ENCODE measurements around the gene YIPF5. TPM values are rescaled to one million over a fixed set of nuclear protein-coding genes. Genes with fewer than 3 reads are reported as not detected.

YIPF5 gene
- total RNA-seq, 1 experiment from 2014 or later = 123 TPM

GRCh38 chr5:144179226-144179625, 8.8 kb upstream of the YIPF5 start:
- no peak for DNase-seq (ENCODE audit: low read depth)

GRCh38 chr5:144177548-144177947, 7.1 kb upstream of the YIPF5 start:
- peak; percentile 36 for DNase-seq (ENCODE audit: low read depth)

GRCh38 chr5:144173766-144174165, 3.3 kb upstream of the YIPF5 start:
- DNase-seq (ENCODE audit: low read depth) = no peak

DNA sequence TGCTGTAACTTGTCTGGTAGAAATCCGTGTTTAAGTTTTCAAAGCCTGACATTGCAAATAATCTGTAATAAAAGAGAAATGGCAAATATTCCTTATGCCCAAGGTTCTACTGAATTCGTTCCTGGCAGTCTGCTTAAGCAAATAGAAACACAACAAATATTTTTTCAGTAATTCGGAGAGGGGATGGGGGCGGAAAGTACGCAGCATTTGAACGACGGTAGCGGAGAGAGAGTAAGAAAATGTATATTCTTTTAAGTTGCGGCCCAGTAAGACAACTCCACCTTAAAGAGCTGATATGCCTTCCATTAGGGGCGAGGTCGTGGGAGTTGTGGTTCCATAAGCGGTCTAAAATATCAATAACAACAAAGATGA, 569 bp downstream of the YIPF5 start:
- no peak for DNase-seq (ENCODE audit: low read depth)

DNA sequence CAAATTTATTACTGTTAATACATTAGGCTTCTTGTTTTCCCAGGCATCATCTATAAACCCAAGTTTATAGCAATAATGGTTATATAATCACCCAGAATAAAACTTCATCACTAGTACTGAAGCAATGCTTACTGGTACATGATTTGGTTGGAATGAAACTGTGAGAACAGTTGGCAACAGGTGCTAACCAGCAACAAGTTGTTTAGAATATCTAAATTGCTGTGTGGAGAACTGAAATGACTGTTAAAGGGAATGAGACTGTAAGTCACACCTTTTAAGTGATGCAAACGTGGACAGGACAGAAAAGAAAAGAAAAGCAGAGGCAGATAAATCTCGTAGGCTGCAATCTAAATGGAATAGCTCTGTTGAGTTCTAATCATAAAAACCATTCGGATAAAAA, 2.5 kb downstream of the YIPF5 start:
- DNase-seq (ENCODE audit: low read depth) = no peak

DNA sequence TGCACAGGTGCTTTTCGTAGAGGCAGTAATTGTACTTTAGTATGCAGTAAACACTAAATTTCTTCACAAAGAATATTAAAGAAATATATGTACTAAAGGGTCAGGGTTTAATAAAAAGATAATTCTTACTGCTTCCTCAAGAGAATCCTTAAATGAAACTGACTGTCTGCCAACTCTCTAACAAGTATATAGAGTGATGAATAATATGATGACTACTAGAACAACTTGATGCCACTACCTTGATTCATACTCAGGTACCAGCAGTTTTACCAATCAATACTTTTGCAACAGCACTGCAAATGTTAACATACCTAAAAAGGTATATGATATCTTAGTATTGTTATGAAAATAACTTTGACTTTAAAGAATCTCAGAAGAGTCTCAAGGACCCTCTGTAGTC, 3.8 kb downstream of the YIPF5 start:
- DNase-seq (ENCODE audit: low read depth) = no peak

DNA sequence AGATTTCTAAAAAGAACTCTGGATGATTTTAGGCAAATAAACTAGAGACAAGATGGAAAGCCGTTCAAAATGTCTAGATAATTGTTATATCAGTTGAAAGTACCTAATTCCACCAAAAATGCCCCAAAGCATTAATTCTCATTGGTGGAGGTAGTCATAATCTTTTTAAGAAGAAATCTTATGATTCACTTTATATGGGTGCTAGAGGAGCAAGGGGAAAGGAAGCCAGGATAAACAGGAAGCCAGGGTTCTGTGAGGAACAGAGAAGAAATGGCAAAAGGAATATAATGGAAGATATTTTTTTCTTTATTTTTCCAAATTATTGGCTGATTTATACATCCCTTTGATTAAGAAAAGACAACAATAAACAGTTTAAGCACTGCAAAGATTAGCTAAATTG, 7.8 kb downstream of the YIPF5 start:
- no peak for DNase-seq (ENCODE audit: low read depth)

GRCh38 chr5:144156767-144157171, 13.7 kb downstream of the YIPF5 start:
- DNase-seq (ENCODE audit: low read depth) = no peak

DNA sequence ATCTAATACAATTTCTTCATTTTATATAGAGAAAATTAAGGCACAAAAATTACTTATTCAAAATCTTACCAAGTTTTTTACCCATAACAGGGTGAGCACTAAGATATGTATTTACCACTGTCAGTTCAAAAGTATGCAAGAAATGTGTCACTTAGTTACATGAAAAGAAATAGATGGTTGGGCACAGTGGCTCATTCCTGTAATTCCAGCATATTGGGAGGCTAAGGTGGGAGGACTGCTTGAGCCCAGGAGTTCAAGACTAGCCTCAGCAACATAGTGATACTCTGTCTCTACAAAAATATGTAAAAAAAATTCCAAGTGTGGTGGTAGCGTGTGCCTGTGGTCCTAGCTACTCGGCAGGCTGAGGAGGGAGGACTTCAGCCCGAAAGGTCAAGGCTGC, 19.4 kb downstream of the YIPF5 start:
- DNase-seq (ENCODE audit: low read depth) = peak; percentile 64

- no peak for DNase-seq (ENCODE audit: low read depth)
These were observed 25.3 kb downstream of the YIPF5 start for GRCh38 chr5:144144956-144145751.

DNA sequence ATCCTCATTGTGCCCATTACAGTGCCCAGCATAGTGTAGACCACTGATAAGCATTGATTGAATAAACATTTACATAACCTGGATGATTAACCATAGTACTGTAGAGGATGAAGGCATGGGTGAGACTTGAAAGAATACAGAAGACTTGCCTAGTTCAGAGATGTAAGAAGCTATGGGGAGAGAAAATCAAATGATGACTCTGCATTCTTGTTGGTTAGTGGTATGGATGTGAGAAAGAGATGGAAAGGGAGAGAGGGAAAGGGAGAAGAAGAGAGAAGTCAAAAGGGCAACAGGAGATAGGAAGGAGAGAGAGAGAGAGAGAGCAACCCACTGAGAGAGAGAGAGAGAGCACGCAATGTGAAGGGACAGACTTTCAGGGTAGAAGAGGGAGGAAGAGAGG, 26.8 kb downstream of the YIPF5 start:
- DNase-seq (ENCODE audit: low read depth) = no peak

DNA sequence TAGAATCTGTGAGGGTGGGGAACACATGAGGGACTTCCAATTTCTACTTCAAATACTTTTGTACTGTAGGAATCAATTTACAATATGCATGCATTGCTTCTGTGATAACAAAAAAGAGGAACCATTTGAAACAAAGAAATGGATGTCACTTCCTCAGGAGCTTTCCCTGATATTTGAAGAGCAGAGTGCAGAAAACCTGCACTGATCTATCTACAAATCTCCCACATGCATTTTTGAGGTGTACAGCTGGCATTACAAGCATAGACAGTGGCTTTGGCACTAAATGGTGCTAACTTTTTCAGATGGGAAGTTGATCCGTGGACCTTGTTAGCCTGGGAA, 27.7 kb downstream of the YIPF5 start:
- DNase-seq (ENCODE audit: low read depth) = no peak

DNA sequence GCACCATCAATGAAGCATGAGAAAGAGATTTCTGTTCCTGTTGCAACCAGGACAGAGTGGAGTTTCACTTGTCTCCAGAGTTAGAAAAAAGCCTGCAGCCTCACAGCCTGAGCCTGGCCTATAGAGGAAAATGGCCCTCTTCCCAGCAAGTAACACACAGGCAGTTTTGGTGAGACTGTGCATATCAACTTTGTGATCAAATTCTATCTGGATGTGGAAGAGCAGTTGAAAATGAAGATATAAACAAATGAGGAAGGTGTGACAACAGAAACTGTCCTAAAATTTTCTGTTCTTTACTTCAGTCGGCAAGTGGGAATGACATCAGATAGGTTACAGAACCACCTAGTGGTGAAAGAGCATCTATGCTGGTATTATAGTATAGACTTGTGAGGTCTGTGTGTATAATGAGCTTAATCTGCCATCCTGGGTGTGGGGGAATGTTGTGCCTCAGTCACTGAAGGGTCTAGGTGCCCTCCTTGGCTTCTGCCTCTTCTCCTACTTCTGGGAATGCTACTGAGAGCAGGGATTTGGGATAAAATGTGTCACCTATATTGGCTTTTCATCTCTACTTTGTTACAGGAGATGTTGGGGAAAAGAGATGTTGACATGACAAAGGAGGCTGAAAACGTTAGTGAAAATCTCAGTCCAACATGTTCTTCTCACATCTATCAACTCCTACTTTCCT, 28.2 kb downstream of the YIPF5 start:
- DNase-seq (ENCODE audit: low read depth) = peak; percentile 70

- no peak for DNase-seq (ENCODE audit: low read depth)
These were observed 28.9 kb downstream of the YIPF5 start for GRCh38 chr5:144141585-144141984.

- no peak for DNase-seq (ENCODE audit: low read depth)
These were observed 30.9 kb downstream of the YIPF5 start for GRCh38 chr5:144139586-144139985.

DNA sequence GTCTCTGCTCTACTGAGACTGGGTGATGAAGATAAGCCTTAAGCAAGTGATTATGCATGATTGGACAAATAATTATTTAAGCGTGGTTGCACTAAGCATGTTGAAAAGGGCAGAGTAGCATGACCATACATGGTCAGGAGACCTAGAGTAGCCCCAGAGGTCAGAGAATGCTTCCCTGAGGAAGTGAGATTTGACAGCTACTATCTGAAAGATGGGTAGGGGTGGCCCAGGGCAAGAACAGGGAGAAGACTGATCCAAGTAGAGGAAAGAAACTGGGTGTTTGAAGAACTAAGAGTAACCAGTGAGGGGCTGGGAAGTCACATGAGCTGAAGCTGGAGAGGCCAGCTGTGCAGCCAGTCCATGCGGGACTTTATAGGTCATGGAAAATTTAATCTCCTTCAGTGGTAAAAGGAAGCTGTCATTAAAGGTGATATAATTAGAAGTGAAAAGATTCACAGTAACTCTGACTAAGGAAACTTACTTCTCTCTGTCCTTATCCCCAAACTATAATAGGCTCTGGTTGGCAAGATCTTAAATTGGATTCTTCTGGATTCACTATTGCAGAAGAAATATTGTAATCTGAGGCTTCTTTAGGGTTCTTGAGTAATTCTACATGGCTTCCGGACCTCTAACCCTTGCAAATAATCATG, 35.2 kb downstream of the YIPF5 start:
- DNase-seq (ENCODE audit: low read depth) = no peak

DNA sequence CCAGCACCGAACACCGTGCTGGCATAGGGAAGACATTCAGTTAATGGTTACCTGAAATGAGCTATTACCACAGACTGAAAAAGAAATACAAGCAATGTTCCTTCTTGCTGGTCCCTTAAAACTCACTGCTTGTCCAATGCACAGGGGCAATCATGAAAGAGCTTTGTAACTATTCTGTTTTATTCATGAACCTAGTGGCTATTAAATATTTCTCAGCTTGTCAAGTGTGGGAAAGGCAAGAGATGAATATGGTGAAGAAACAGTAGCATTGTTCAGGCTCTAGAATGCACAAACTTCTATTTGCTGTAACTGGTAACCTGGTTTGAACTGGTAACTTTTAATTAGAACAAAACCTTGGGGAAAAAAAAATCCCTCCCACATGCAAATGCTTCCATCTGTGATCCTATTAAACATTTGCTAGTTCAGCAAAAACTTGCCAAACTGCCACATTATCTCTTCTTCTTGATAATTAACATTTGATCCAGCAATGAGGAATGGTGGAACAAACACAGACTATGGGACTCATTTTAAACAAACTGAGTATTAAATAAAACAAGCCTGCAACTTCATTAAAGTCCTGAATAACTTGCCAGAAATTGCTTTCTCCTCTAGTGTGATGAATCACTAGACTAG, 36.1 kb downstream of the YIPF5 start:
- DNase-seq (ENCODE audit: low read depth) = no peak

DNA sequence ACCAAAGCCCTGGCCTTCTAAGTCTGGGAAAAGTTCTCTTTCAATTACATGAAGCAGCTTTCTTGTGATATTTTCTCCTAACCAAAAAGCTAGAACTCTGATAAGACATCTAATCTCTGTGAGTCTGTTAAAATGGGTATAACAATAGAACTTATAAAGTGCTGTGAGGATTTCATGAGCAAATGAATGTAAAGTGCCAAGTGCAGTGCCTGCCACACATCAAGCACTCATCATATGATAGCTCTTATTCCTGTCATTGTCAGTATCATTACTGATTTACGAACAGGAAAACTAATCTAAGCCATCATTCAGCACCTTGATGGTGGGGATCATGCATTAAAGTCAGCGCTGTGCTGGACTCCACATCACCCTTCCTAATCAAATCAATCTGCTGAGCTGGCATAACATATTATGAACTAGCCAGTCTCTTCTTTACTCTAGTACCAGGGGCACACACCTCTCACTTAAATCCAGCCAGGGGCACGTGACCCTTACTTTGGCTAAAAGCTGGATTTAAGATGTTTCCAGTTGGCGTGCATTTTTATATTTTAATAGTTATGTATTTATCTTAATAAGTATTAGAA, 37.3 kb downstream of the YIPF5 start:
- DNase-seq (ENCODE audit: low read depth) = no peak

DNA sequence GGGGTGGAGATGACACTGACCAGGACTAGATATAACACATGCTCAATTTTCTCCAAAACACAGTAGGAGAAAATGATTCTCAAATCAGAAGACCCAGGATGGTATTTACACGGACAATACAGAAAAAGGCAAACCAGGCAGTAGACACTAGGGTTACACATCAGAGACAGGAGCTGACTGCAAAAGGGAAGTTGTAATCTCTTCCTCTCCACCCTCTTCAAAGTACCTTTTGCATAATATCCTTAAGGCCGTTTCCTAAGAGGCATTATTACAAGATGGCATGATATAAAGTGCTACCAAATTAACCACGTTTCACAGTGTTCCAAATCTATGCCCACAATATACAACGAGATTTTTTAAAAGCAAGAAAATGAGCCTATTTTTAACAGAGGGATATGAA, 39.2 kb downstream of the YIPF5 start:
- no peak for DNase-seq (ENCODE audit: low read depth)

DNA sequence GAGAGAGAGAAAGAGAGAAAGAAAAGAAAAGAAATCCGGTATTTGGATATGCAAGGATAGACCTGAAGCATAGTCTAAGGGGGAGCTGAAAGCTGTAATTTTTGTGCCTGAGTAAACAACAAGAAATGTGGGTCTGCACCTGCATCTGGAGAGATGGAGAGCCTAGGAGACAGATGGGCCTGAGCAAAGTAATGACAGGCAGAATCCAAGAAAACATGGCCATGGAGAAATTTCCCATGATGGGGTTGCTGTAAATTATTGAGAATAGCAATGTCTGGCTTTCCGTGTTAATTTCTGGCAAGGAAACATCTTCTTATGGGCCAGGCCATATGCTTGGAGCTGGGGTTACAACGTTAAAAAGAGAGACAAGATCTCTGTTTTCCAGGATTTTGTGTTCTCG, 40.2 kb downstream of the YIPF5 start:
- no peak for DNase-seq (ENCODE audit: low read depth)

GRCh38 chr5:144128844-144129243, 41.6 kb downstream of the YIPF5 start:
- no peak for DNase-seq (ENCODE audit: low read depth)

DNA sequence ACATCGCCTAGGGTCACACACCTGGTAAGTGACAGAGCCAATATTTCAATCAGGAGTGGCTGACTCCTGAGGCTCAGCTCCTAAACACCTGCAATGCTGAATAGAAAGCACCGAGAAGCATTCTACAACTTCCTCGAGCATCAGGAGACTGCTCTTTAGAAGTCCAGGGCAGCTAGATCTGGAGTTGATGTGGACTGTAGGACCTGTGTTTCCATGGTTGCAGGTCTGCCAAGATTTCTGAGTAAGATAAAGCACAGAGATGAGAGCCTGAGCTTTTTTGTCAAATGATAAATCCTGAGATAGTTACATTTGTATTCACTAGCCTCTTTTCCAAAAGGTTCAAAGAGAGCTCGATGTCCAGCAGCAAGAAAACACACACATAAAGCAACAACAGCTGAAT, 43.8 kb downstream of the YIPF5 start:
- no peak for DNase-seq (ENCODE audit: low read depth)

Data from M059J (cell line).